ENCODE data around the gene FFAR1. TPM values are rescaled to one million over a fixed set of nuclear protein-coding genes. Genes with fewer than 3 reads are reported as not detected.

Gene FFAR1
- polyA plus RNA-seq, 3 donors, result 0.04 TPM; not detected in 2

GRCh38 chr19:35395382-35396199, 47.9 kb downstream of the FFAR1 start:
- intact Hi-C loops (cut with micrococcal nuclease), result no loop called here
- TF ChIP-seq CTCF (IDR thresholded peaks at IDR 0.05), result no peak
- 91% methylated on average over 12 of the region's 19 CpGs for WGBS (ENCODE audit: insufficient coverage)
- Histone ChIP-seq H4K20me1 (ENCODE audit: insufficient read depth, low read length) (no peaks in the 10 kb centered on the region), H3K27me3 (ENCODE audit: control insufficient read depth in 2 of 2, insufficient read depth in 2 of 2, low read length in 2 of 2) (no peaks in the 10 kb centered on the region), H3K27ac (ENCODE audit: low read depth in 1 of 2, low read length in 2 of 2) (no peak overlapping the region), H3K79me2 (ENCODE audit: insufficient read depth, low read length) (no peaks in the 10 kb centered on the region), H3K4me2 (replicated peaks; ENCODE audit: extremely low read depth, low read length, poor library complexity, severe bottlenecking) (no peak overlapping the region), H3K4me3 (replicated peaks in 1 of 3; ENCODE audit: low read depth in 2 of 3, low read length in 3 of 3) (no peak overlapping the region), H3K36me3 (replicated peaks in 1 of 2; ENCODE audit: control insufficient read depth in 1 of 2, insufficient read depth in 2 of 2, low read length in 2 of 2) (no peaks in the 10 kb centered on the region), H3K9ac (ENCODE audit: insufficient read depth, low read length, poor library complexity, severe bottlenecking) (no peak overlapping the region), H3K4me1 (ENCODE audit: control insufficient read depth in 1 of 2, insufficient read depth in 2 of 2, low read length in 2 of 2) (peaks cover 14 to 25% of the 10 kb centered on the region in 2 donors), H2AFZ (ENCODE audit: insufficient read depth, low read depth, low read length, poor library complexity, severe bottlenecking) (no peak overlapping the region), H3K9me3 (replicated peaks in 1 of 2; ENCODE audit: control insufficient read depth in 1 of 2, insufficient read depth in 1 of 2, low read length in 2 of 2) (no peaks in the 10 kb centered on the region)
- H3K36me3 Mint-ChIP-seq, result no peaks in the 10 kb centered on the region
- H3K9me3 Mint-ChIP-seq, result no peaks in the 10 kb centered on the region
- H3K4me3 Mint-ChIP-seq, result no peak overlapping the region
- H3K4me1 Mint-ChIP-seq, result peaks cover 20% of the 10 kb centered on the region
- no peak for DNase-seq
- H3K27ac Mint-ChIP-seq, result peak overlapping the region in 2 of 7 donors; percentile 25 to 36
- H3K27me3 Mint-ChIP-seq (ENCODE audit: low read depth in 3 of 3), result peaks cover 2 to 4% (median 3%) of the 10 kb centered on the region in 3 donors

- no peaks in the 10 kb centered on the region for H3K36me3 Mint-ChIP-seq
- H3K4me3 Mint-ChIP-seq, result no peak overlapping the region
- WGBS (ENCODE audit: insufficient coverage), result 95% methylated on average over 8 of the region's 14 CpGs
- H3K4me2 ChIP-seq (replicated peaks; ENCODE audit: extremely low read depth, low read length, poor library complexity, severe bottlenecking), result no peak overlapping the region
- DNase-seq, result no peak
- H3K79me2 ChIP-seq (ENCODE audit: insufficient read depth, low read length), result no peaks in the 10 kb centered on the region
- H3K27me3 Mint-ChIP-seq (ENCODE audit: low read depth in 3 of 3), result peaks cover 2 to 4% (median 3%) of the 10 kb centered on the region in 3 donors
- H3K4me3 ChIP-seq (replicated peaks in 1 of 3; ENCODE audit: low read depth in 2 of 3, low read length in 3 of 3), result no peak overlapping the region
- H3K27ac Mint-ChIP-seq, result no peak overlapping the region
- H2AFZ ChIP-seq (ENCODE audit: insufficient read depth, low read depth, low read length, poor library complexity, severe bottlenecking), result no peak overlapping the region
- no peak for TF ChIP-seq CTCF (IDR thresholded peaks at IDR 0.05)
- H3K4me1 Mint-ChIP-seq, result peaks cover 21% of the 10 kb centered on the region
- H3K27me3 ChIP-seq (ENCODE audit: control insufficient read depth in 2 of 2, insufficient read depth in 2 of 2, low read length in 2 of 2), result no peaks in the 10 kb centered on the region
- H3K9ac ChIP-seq (ENCODE audit: insufficient read depth, low read length, poor library complexity, severe bottlenecking), result no peak overlapping the region
- H3K9me3 Mint-ChIP-seq, result no peaks in the 10 kb centered on the region
- no peaks in the 10 kb centered on the region for H4K20me1 ChIP-seq (ENCODE audit: insufficient read depth, low read length)
- H3K9me3 ChIP-seq (replicated peaks in 1 of 2; ENCODE audit: control insufficient read depth in 1 of 2, insufficient read depth in 1 of 2, low read length in 2 of 2), result no peaks in the 10 kb centered on the region
- peaks cover 14 to 25% of the 10 kb centered on the region in 2 donors for H3K4me1 ChIP-seq (ENCODE audit: control insufficient read depth in 1 of 2, insufficient read depth in 2 of 2, low read length in 2 of 2)
- H3K36me3 ChIP-seq (replicated peaks in 1 of 2; ENCODE audit: control insufficient read depth in 1 of 2, insufficient read depth in 2 of 2, low read length in 2 of 2), result no peaks in the 10 kb centered on the region
- intact Hi-C loops (cut with micrococcal nuclease), result no loop called here
- H3K27ac ChIP-seq (ENCODE audit: low read depth in 1 of 2, low read length in 2 of 2), result no peak overlapping the region
Observed at GRCh38 chr19:35396240-35396885, 48.7 kb downstream of the FFAR1 start.
